Thyroid gland (tissue), 4 donors: ENCODE results near the gene FAM118A. TPM values are rescaled to one million over a fixed set of nuclear protein-coding genes. Genes with fewer than 3 reads are reported as not detected.

ENCODE experiments used
- DNase-seq, 2 donors: peaks; one replicate each; pipeline ENCODE4 v3.0.0-alpha.2; 2019
- H3K27ac ChIP-seq, 3 donors: fragments of 200-600 bp; sonication (generic); 1 replicate in 2 of 3; 2 replicates in 1 of 3; pipeline ENCODE4 v1.5.1; 2016 to 2019; ENCODE audit warnings: mild to moderate bottlenecking in 1 of 3, moderate library complexity in 1 of 3
- H3K27me3 ChIP-seq: fragments of 200-600 bp; sonication (generic); one replicate; pipeline ENCODE4 v1.5.1; 2019
- H3K36me3 ChIP-seq, 2 donors: fragments of 200-600 bp; sonication (generic); one replicate each; pipeline ENCODE4 v1.5.1; 2016 to 2019
- H3K4me1 ChIP-seq, 2 donors: fragments of 200-600 bp; sonication (generic); one replicate each; pipeline ENCODE4 v1.5.1; 2017 to 2019
- H3K4me3 ChIP-seq, 3 donors: fragments of 200-600 bp; sonication (generic); replicated peaks in 1 of 3; 1 replicate in 2 of 3; 2 replicates in 1 of 3; pipeline ENCODE4 v1.5.1; 2016; ENCODE audit warnings: mild to moderate bottlenecking in 1 of 3
- H3K9me3 ChIP-seq: fragments of 200-600 bp; sonication (generic); one replicate; pipeline ENCODE4 v1.5.1; 2017
- CTCF ChIP-seq, 6 experiments: fragments of 200-600 bp in 3 of 6; fragments of 450-650 bp in 3 of 6; sonication (generic) in 3 of 6; IDR thresholded peaks; one replicate each; pipeline ENCODE4 v1.5.1; 2016 to 2019; ENCODE audit warnings: antibody characterized with exemption in 6 of 6, mild to moderate bottlenecking in 2 of 6, inconsistent platforms in 1 of 6, moderate library complexity in 1 of 6
- POLR2A ChIP-seq, 2 donors: fragments of 450-650 bp; IDR thresholded peaks; one replicate each; pipeline ENCODE4 v1.6.1; 2017; ENCODE audit warnings: antibody characterized with exemption in 2 of 2, mild to moderate bottlenecking in 2 of 2, moderate library complexity in 1 of 2
- WGBS, 2 donors: methylation state at CpG; one replicate each; pipeline ENCODE4 v1.1.5; 2017; 5-methylcytosine and 5-hydroxymethylcytosine counted together
- intact Hi-C: fragments of 100-400 bp; cut with DNase I; formaldehyde crosslinking; loops from one replicate; pipeline ENCODE4 v1.15.1; 2023
- total RNA-seq, 4 donors: library from RNA; depleted of rRNA; stranded (reverse); fragments of >200 nt; gene quantifications; one replicate each; pipeline ENCODE4 v1.2.3, GENCODE V29; 2016

The FAM118A gene
- total RNA-seq, 4 donors from 2014 or later: 15.7 to 104 (median 75.3) TPM

- Histone ChIP-seq H3K4me3 (no peak overlapping the region), H3K4me1 (peaks cover 0 to 1% of the 10 kb centered on the region in 2 donors), H3K27ac (no peak overlapping the region), H3K9me3 (no peaks in the 10 kb centered on the region), H3K36me3 (no peaks in the 10 kb centered on the region), H3K27me3 (no peaks in the 10 kb centered on the region)
- intact Hi-C loops: no loop called here
- TF ChIP-seq CTCF (IDR thresholded peaks at IDR 0.05) (no peak), POLR2A (IDR thresholded peaks at IDR 0.05) (no peak)
- DNase-seq: no peak
- WGBS, 2 donors: 86 to 89% methylated on average over 9 of the region's 9 CpGs
Observed at GRCh38 chr22:45295492-45295891, 14.2 kb upstream of the FAM118A start.

DNA sequence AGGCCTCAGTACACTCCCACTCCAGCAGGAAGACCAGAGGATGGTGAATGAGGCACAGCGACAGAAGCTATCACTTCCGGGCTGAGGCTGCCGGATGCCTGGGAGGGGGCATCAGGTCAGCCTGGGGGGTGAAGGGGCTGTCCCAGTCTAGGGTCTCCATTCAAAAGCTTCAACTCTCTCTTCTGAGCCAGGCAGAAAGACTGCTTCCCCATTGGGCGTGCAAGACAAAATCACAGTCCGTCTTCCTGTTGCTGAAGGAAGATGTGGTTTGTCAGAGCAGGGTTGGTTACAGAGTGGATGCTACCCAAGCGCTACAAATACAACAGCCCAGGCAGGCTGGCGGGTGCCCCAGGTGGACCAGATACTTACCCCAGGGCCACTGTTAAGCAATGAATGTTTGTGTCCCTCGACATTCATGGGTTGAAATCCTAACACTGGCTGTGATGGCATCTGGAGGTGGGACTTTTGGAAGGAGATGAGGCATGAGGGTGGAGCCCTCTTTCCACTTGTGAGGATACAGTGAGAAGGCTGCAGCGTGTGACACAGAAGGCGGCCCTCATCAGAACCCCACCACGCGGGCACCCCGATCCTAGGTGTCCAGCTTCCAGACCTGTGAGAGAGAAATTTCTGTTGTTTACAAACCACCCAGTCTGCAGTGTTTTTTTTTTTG is 13.0 kb upstream of the FAM118A start:
- Histone ChIP-seq H3K4me3 (no peak overlapping the region), H3K4me1 (no peaks in the 10 kb centered on the region), H3K36me3 (no peaks in the 10 kb centered on the region), H3K9me3 (no peaks in the 10 kb centered on the region), H3K27me3 (no peaks in the 10 kb centered on the region), H3K27ac (no peak overlapping the region)
- intact Hi-C loops: no loop called here
- TF ChIP-seq POLR2A (IDR thresholded peaks at IDR 0.05) (no peak), CTCF (IDR thresholded peaks at IDR 0.05) (no peak)
- no peak for DNase-seq
- 79 to 83% methylated on average over 11 to 12 of the region's 13 CpGs for WGBS, 2 donors

DNA sequence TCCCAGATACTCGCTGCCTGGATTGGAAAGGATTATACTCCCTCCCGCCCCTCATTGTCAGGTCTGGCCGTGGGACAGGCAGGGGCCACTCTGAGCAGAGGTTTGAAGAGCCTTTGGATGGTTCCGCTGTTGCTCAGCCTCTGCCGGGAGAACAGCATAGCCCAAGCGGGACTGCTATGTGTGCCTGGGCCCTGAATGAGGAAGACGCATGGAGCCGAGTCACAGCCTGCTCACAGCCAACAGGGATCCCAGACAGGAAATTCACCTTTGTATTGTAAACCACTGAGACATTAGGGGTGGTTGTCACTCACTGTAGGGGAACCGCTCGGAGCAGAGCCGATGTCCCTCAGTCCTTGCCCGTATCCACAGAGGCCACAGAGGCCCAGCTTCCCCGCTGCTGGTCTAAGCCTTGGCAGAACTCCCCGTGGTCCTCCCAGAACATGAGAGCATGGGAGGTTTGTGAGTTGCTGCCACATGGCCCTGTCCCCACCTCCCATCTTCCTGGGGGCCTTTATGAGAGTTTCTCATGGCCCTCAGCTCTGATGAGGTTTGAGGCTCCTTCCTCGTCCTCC is 10.7 kb upstream of the FAM118A start:
- 69 to 84% methylated on average over 5 to 12 of the region's 15 CpGs for WGBS, 2 donors
- Histone ChIP-seq H3K36me3 (no peaks in the 10 kb centered on the region), H3K27ac (no peak overlapping the region), H3K9me3 (no peaks in the 10 kb centered on the region), H3K4me3 (no peak overlapping the region), H3K4me1 (no peaks in the 10 kb centered on the region), H3K27me3 (no peaks in the 10 kb centered on the region)
- DNase-seq: no peak
- intact Hi-C loops: no loop called here
- TF ChIP-seq POLR2A (IDR thresholded peaks at IDR 0.05) (no peak), CTCF (IDR thresholded peaks at IDR 0.05) (no peak)

- H3K9me3 ChIP-seq: no peaks in the 10 kb centered on the region
- H3K36me3 ChIP-seq: no peaks in the 10 kb centered on the region
- no peaks in the 10 kb centered on the region for H3K27me3 ChIP-seq
- no peaks in the 10 kb centered on the region for H3K4me1 ChIP-seq
- TF ChIP-seq POLR2A (IDR thresholded peaks at IDR 0.05) (no peak), CTCF (IDR thresholded peaks at IDR 0.05) (no peak)
- 79 to 82% methylated on average over 8 of the region's 8 CpGs for WGBS, 2 donors
- no peak for DNase-seq
- no peak overlapping the region for H3K27ac ChIP-seq
- intact Hi-C loops: no loop called here
- H3K4me3 ChIP-seq: no peak overlapping the region
Observed at GRCh38 chr22:45302751-45303150, 7.0 kb upstream of the FAM118A start.

GRCh38 chr22:45303181-45303580 is 6.6 kb upstream of the FAM118A start:
- no peaks in the 10 kb centered on the region for H3K27me3 ChIP-seq
- TF ChIP-seq POLR2A (IDR thresholded peaks at IDR 0.05) (no peak), CTCF (IDR thresholded peaks at IDR 0.05) (no peak)
- no peak overlapping the region for H3K4me3 ChIP-seq
- no peak overlapping the region for H3K27ac ChIP-seq
- no peaks in the 10 kb centered on the region for H3K4me1 ChIP-seq
- no peaks in the 10 kb centered on the region for H3K36me3 ChIP-seq
- intact Hi-C loops: no loop called here
- no peak for DNase-seq
- WGBS, 2 donors: 77 to 85% methylated on average over 7 of the region's 7 CpGs
- no peaks in the 10 kb centered on the region for H3K9me3 ChIP-seq
